Measurements from ENCODE around the gene RAPGEF6. TPM values are rescaled to one million over a fixed set of nuclear protein-coding genes. Genes with fewer than 3 reads are reported as not detected.
"Not testable (repeated sequence)": the region's sequence is repeated elsewhere in the genome, so short reads cannot be mapped to it uniquely, and the experiment has no call there.

The RAPGEF6 gene
- total RNA-seq, 1 experiment from 2014 or later = 6.0 TPM

DNA sequence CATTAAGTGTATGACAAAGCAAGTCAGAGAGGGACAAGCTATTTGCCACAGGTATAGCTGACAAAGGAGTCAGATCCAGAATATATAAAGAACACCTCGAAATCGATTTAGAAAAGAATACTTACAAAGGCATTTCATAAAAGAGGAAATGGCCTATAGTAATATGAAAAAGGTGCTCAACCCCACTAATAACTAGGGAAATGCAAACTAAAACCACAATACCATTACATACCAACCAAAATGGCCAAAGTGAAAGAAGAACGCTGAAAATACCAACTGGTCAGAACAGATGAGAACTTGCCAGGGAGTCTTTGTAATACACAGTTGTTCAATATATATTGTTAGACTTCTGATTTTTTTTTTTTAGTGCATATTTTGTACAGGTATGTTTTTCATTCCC is 218.3 kb downstream of the RAPGEF6 start:
- DNase-seq (ENCODE audit: low spot score) = no peak
- in situ Hi-C loops (cut with HindIII; ENCODE audit: low sequenced_read_pairs) = no loop called here

DNA sequence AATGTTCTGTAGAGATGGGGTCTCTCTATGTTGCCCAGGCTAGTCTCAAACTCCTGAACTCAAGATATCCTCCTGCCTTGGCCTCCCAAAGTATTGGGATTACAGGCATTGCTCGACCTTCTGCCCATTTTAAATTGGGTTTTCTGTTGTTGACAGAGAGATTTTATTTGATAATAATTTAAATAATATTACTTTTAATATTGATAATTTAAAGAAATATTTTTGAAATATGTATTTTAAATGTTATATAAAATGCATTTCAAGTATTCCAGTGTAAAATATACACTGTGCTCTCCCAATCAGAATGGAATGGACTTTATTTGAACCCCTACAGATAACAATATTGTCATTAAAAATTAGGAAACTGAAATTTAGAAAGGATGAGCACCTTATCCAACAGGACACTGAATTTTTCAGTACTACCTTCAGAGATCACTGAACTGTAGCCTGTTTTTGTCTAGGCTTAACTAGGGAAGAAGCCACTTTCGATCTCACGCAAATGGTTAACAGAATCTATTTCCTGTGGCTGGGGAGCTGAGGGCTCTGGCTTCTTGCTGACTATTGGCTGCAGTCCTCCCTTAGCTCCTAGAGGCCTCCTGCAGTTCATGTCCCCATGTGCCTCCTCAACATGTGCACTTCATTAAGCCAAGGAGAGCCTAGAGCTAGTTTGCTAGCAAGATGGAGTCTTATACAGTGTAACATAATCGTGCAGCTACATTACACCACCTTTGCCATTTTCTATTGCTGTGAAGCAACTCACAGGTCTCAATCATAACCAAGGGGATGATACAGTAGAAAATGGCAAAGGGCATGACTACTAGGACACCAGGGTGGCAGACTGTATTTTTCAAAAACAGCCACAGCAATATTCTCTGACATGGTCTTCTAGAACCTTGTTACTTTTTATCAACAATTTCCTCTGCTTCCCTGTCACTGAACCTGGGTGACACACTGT is 221.1 kb downstream of the RAPGEF6 start:
- in situ Hi-C loops (cut with HindIII; ENCODE audit: low sequenced_read_pairs) = no loop called here
- no peak for DNase-seq (ENCODE audit: low spot score)

DNA sequence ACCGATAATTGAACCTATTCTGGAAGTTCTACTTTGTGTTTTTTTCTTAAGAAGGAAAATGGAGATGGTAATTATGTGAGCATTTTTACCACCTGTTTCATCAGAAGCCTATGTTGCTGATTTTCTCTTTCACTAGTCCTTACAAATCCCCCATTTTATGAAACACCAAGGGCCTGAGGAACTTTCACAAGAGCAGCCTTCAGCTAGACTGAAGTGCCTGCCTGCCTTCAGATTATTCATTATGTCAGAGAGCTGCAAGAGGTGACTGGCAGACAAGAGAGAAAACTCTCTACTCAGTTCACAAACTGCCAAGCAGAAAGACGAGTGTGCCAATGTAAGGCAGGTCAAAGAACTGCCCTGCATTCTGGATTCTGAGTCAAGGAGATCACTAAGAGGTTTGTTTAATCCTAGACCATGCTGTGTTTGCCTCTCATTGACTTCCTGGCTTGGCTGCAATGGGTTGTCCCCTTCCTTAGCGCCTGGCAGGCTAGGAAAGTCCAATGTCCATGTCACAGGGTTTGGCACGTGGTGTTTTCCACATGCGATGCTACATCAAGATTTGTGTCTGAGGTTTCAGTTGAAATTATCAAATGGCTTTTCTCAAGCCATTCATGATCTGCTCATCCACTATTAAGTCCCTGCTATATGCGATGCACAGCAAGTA is 227.9 kb downstream of the RAPGEF6 start:
- no peak for DNase-seq (ENCODE audit: low spot score)
- in situ Hi-C loops (cut with HindIII; ENCODE audit: low sequenced_read_pairs) = no loop called here

DNA sequence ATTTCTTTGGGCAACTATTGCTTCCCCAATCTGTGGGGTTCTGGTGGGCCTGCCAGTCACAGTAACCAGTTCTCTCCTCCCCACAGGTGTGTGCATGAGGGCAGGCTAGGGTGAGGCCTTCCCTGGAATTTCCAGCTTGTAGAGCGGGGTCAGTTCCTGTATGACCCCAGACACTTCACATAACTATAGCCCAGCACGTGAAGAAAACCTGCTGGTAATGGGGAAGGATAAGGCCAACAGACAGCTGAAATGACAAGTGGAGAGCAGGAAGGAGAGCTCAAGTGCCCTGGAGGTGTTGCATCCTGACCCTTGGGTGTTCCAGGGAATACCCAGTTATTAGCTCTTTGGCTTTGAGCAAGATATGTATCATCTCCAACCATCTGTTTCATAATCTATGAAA is 229.0 kb downstream of the RAPGEF6 start:
- in situ Hi-C loops (cut with HindIII; ENCODE audit: low sequenced_read_pairs) = no loop called here
- DNase-seq (ENCODE audit: low spot score) = no peak

DNA sequence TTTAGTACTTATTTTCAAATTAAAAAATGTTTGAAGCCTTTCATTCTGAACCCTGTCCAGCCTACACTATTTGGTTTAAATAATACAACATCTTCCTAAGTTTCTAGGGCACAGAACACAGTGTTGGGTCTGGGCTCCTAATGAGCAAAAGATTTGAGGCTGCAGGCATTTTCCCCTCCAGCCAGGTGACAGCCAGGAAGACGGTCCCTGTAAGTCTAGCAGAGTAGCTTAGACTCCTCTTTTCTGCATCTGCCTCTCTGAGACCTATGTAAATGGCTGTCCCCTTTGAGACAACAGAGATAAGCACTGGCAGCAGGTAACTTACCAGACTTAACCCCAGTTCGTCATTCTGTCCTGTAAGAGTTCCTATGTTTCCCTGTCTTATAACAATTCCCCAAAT is 229.4 kb downstream of the RAPGEF6 start:
- no peak for DNase-seq (ENCODE audit: low spot score)
- in situ Hi-C loops (cut with HindIII; ENCODE audit: low sequenced_read_pairs) = no loop called here

DNA sequence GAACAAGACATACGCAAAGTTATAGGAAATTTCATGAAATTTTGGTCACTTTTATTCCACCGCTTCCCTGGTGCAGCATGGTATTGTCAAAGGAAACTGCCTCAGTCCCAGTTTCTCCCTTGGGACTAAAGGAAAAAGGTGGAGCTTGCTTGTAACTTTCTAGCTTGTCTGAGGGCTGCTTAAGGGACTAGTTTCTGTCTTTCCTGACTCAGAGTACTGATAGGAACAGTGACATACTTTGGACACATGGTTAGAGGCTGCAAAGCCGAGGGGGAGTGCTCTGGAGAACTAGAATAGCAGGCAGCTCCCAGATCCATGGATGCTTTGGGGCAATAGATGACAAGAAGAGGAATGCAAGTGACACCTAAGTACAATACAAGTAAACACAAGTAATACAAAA is 234.4 kb downstream of the RAPGEF6 start:
- DNase-seq (ENCODE audit: low spot score) = no peak
- in situ Hi-C loops (cut with HindIII; ENCODE audit: low sequenced_read_pairs) = no loop called here

DNA sequence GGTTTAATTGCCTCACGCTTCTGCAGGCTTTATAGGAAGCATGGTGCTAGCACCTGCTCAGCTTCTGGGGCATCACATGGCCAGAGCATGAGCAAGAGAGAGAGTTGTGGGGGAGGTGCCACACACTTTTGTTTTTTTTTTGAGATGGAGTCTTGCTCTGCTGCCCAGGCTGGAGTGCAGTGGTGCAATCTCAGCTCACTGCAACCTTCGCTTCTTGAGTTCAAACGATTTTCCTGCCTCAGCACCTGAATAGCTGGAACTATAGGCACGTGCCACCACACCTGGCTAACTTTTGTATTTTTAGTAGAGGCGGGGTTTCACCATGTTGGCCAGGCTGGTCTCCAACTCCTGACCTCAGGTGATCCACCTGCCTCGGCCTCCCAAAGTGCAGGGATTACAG is 236.0 kb downstream of the RAPGEF6 start:
- DNase-seq (ENCODE audit: low spot score); in situ Hi-C loops (cut with HindIII; ENCODE audit: low sequenced_read_pairs): not testable (repeated sequence)

DNA sequence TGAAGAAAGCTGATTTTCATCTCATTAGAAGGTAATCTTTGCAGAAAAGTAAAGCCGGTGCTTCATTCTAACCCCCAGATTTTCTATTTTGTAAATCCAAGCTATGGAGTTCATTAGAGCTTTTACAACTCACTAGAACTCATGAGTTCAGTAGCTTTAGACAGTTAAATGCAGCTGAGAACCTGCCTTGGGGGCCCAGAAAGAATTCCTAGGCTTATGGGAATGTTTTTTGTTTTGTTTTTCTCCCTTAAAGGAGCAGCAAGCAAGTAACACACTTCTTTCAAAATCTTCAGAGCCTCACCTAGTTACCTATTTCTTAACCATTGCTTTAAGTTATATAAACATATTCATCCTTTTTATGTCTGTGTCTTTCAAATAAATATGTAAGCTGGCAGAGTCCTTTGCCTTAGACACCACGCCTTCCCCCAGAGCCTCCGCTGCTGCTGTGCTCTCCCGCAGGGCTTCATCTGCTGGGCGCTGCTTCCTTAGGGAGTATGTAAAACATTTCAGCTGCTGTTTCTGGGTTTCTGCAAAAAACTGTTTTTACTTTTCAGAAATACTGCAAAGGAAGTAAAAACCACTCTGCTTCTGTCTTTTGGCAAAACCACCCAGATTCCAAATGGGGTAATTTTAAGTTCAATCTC is 238.3 kb downstream of the RAPGEF6 start:
- in situ Hi-C loops (cut with HindIII; ENCODE audit: low sequenced_read_pairs) = no loop called here
- no peak for DNase-seq (ENCODE audit: low spot score)

DNA sequence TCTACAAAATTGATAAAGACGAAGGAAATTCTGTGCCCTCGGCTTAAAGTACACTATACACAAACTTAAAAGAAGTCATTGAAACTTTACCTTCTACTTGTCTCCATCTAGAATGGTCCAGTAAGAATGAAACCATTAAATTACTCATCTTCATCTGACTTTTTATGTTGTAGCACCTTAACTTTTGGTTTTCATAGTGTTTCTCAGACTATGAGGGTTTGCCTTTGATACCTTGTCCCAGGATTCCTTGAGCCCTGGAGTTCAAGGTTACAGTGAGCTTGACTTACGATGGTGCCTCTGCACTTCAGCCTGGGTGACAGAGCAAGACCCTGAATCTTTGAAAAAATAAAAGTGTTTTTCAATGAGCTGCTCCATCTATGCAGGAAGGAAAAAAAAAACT is 239.0 kb downstream of the RAPGEF6 start:
- in situ Hi-C loops (cut with HindIII; ENCODE audit: low sequenced_read_pairs) = no loop called here
- no peak for DNase-seq (ENCODE audit: low spot score)

DNA sequence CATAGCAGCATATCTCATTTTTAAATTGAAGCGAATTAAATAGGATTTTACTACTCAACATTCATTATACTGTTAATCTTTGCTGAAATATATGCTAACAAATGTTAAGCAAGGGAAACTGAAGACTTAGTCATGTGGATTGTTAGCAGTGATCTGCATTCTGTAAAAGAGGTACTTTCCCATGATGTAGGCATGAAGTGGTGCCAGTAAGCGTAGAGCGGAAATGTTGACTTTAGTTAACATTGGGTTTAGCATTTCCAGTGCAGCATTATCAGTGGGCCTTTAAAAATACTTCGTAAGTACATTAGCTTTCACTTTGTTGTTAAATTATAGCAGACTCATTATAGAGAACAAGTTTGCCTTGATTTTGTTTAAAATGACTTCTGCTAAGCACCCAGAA is 240.9 kb downstream of the RAPGEF6 start:
- no peak for DNase-seq (ENCODE audit: low spot score)
- in situ Hi-C loops (cut with HindIII; ENCODE audit: low sequenced_read_pairs) = no loop called here

DNA sequence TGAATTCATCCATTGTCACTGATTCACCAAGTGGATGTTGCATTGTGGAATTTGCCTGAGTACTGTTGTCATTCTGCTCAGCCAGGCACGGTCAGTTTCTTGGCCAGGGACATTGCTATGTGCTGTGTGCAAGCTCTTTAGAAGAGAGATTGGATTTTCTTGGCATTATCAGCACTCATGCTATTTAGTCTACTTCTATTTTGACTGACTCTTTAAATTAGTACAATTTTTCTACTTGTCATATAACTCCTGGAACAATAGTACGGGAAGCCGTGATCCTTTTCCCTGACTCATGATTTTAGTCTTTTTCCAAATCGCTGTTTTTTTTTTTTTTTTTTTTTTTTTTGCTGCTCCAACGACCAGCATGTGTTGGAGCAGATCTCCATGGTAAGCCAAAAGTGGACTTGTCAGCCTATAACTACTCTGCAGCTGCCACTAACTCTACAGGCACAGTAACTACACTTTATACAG is 241.5 kb downstream of the RAPGEF6 start:
- peak; percentile 13 for DNase-seq (ENCODE audit: low spot score)
- in situ Hi-C loops (cut with HindIII; ENCODE audit: low sequenced_read_pairs) = no loop called here

DNA sequence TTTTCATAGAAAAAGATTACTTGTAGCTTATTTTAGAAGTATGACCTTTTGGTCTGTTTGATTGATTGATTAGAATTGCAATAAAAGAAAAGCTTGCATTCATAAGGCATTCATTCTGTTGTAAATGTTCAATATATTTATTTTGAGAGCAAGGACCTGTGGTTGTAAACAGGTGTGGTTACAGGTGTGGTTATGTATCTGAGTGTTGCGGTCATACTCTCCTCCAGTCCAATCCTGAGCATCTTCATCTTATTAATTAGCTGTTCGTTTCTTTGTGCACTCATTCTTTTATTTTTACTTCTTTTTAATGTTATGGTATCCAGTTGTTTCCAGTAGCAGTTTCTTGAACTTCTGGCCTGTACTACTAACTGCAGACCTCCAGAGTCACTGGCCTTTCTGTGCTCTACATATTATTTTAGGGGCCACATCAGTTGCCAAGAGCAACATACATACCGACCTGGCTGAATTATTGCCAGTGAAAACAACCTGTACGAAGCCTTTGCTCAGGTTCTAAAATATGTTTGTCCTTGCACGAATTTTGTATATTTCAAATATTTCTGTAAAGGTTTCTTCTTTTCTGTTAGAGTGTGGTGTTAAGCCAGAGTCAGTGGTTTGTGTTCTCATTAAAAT is 242.4 kb downstream of the RAPGEF6 start:
- no peak for DNase-seq (ENCODE audit: low spot score)
- in situ Hi-C loops (cut with HindIII; ENCODE audit: low sequenced_read_pairs) = no loop called here

DNA sequence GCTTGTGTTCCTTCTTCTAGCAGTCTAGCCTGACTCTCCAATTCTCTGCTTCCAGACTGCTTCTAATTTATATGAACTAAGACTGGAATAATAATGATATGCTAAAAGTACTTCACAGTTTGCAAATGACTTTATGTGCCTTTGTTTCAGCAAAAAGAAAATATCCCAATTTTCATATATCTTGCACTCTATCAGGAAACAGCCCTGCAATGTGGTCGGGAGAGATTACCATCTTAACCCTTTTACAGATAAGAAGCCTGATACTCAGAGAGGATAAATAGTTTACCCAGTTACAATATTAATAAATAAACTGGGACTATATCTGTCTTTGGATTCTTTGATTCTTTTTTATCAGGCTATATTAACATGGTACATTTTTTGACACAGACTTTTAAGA is 245.2 kb downstream of the RAPGEF6 start:
- in situ Hi-C loops (cut with HindIII; ENCODE audit: low sequenced_read_pairs) = no loop called here
- DNase-seq (ENCODE audit: low spot score) = no peak

DNA sequence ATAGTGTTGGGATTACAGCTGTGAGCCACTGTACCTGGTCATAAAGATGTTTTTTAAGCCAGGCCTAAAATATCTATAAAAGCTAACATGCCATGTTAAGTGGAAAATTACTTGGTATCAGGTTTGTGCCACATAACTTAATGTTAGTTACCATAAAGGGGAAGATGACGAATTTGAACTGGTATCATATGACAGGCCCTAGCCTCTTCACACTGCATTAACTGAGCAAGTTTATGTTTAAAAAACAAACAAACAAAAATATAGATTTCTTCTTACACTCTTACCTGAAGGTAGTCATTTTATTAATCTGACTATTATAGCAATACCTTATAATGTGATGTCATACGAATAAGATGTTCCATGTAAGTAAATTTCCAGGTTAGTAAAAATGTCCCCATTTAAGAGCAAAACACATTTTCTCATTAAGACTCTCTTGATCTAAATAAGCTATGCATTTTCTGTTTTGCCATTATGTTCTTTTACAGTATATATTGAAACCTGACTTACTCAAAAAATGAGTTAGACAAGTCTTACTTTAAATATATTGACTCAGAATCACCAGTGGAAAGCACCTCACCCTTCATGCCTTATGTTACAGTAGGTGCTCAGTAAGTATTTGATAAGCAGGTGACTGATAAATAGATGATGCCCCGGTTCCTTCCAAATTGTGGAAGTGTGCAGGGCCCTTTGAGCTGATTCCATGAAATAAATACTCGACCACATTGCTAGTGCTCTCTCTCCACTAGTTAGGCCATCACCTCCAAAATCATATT is 245.7 kb downstream of the RAPGEF6 start:
- no peak for DNase-seq (ENCODE audit: low spot score)
- in situ Hi-C loops (cut with HindIII; ENCODE audit: low sequenced_read_pairs) = no loop called here

DNA sequence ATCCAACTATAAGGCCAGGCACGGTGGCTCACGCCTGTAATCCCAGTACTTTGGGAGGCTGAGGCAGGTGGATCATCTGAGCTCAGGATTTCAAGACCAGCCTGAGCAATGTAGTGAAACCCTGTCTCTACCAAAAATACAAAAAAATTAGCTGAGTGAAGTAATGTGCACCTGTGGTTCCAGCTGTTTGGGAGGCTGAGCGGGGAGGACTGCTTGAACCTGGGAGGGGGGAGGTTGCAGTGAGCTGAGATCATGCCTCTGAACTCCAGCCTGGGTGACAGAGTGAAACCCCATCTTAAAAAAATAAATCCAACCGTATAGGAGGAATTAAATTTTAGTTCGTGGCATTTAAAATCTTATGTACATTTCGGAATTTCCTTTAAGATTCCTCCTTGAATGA is 247.8 kb downstream of the RAPGEF6 start:
- in situ Hi-C loops (cut with HindIII; ENCODE audit: low sequenced_read_pairs) = no loop called here
- DNase-seq (ENCODE audit: low spot score) = no peak

DNA sequence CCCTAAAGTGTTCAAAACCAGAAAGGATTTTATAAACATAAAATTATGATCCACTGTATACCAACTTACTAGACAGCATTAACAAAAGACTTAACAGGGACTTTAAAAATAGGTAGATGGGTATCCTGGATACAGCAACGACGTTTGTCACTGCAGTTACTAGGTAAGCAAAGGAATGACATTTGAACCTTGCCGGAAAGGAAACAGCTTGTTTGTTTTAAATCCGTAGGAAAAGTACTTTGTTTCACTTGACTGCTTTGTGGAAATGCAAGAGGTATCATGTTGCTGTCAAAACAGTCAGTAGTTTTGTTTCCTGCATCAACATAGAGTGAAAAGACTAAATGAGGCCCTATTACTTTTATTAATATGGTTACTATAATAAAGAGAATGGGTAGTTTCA is 248.2 kb downstream of the RAPGEF6 start:
- no peak for DNase-seq (ENCODE audit: low spot score)
- in situ Hi-C loops (cut with HindIII; ENCODE audit: low sequenced_read_pairs) = no loop called here

DNA sequence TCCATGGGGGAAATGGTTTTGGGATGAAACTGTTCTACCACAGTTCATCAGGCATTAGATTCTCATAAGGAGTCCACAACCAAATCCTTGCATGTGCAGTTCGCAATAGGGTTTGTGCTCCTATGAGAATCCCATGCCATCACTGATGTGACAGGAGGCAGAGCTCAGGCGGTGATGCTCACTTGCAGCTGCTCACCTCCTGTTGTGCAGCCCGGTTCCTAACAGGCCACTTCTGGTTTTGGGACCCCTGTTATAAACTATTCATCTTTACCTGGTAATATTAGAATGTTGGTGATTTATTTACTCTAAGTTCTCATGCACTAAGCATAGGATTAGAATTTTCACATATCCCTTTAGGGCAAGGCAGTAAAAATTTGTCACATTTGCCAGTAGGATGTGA is 248.9 kb downstream of the RAPGEF6 start:
- no peak for DNase-seq (ENCODE audit: low spot score)
- in situ Hi-C loops (cut with HindIII; ENCODE audit: low sequenced_read_pairs) = no loop called here

DNA sequence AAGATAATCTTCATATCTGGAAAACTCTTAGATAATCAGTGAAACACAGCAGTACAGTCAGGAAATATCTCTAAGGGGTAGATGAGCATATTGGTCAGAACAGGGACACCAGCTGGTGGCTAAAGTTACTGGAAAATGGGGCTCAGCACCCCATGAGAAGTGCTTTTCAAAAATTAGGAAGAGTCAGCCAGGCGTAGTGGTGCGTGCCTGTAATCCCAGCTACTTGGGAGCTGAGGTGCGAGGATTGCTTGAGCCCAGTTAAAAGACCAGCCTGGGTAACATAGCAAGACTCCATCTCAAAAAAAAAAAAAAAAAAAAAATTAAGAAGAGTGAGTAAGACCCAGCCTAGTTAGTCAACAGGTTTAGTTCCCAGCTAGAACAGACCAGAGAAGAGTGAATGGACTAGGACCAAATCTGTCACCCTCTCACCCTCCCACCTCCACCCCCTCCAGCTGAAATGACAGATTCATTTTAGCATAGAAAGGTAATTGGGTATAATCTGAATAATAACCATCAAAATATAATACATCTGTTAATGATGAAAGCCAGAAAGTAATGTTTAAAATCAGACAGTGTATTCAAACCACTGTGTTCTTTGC is 250.3 kb downstream of the RAPGEF6 start:
- in situ Hi-C loops (cut with HindIII; ENCODE audit: low sequenced_read_pairs) = no loop called here
- DNase-seq (ENCODE audit: low spot score) = no peak

DNA sequence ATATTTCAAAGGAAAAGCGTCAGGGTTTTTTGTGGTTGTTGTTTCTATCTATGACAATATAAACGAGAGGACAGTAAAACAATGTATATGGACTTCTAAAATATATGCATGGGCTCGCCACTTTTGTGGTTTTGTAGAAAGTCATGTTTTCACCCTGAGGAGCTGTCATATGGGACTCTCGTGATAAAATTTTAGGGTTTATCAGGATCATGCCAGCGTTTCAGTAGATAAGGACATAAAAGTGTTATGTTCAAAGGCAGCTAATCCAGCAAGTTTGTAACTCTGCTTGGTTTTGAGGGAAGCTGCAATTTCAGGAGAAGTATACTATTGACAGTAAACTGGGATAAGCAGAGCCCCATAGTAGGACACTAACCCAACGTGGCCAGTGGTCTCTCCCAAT is 250.9 kb downstream of the RAPGEF6 start:
- in situ Hi-C loops (cut with HindIII; ENCODE audit: low sequenced_read_pairs) = no loop called here
- DNase-seq (ENCODE audit: low spot score) = no peak

Measured in G401 (cell line).